Smooth muscle cell of bladder (primary cell): Measurements from ENCODE around the gene GRIN3B. TPM values are rescaled to one million over a fixed set of nuclear protein-coding genes. Genes with fewer than 3 reads are reported as not detected.

Experiments used
- total RNA-seq: library from RNA; depleted of rRNA; stranded (reverse); fragments of >200 nt; gene quantifications from 2 replicates; pipeline ENCODE4 v1.2.3, GENCODE V29; 2014

Gene GRIN3B
- total RNA-seq = 0.14 and 0.65 TPM in 2 replicates

GRCh38 chr19:1000095-1000494, at the start of gene GRIN3B:
Gene GRIN3B (plus strand): TSS chr19:1000419. CDS start chr19:1000438, 19 bp downstream.

GRCh38 chr19:984165-984967, 15.9 kb upstream of the GRIN3B start, which contains the start of gene WDR18:
Gene WDR18 (plus strand): TSS chr19:984345. CDS start chr19:984354, 9 bp downstream.

GRCh38 chr19:1020868-1021425, 20.7 kb downstream of the GRIN3B start, which contains the start of gene TMEM259:
Gene TMEM259 (minus strand): TSS chr19:1021123. CDS start chr19:1020996, 127 bp downstream.

GRCh38 chr19:1025960-1026782, 26.0 kb downstream of the GRIN3B start, which contains the start of gene CNN2:
Gene CNN2 (plus strand): TSS chr19:1026608. CDS start chr19:1026662, 54 bp downstream.

GRCh38 chr19:1039646-1040475, 39.6 kb downstream of the GRIN3B start, which contains the start of gene ABCA7:
Gene ABCA7 (plus strand): TSS chr19:1040107. CDS start chr19:1041362, 1,255 bp downstream.

Other genes starting within 250 kb of the GRIN3B start
- gene MISP, start 249.3 kb upstream of the GRIN3B start, total RNA-seq = 0.18 and 0.28 TPM in 2 replicates
- 65.2 and 67.6 TPM in 2 replicates for gene PTBP1, start 203.0 kb upstream of the GRIN3B start, total RNA-seq
- gene PLPPR3, start 178.5 kb upstream of the GRIN3B start, total RNA-seq = 0.57 and 1.1 TPM in 2 replicates
- 0.18 TPM in 1 of 2 replicates, not detected in the other for gene AZU1, start 172.6 kb upstream of the GRIN3B start, total RNA-seq
- gene PRTN3, start 159.4 kb upstream of the GRIN3B start, total RNA-seq = not detected in 2 replicates
- gene ELANE, start 148.1 kb upstream of the GRIN3B start, total RNA-seq = 0.46 and 0.85 TPM in 2 replicates
- 61.8 and 93.7 TPM in 2 replicates for gene CFD, start 140.8 kb upstream of the GRIN3B start, total RNA-seq
- gene MED16, start 107.2 kb upstream of the GRIN3B start, total RNA-seq = 16.4 and 21.4 TPM in 2 replicates
- gene RNU6-9, start 106.9 kb upstream of the GRIN3B start, total RNA-seq = not detected in 2 replicates
- gene R3HDM4, start 87.2 kb upstream of the GRIN3B start, total RNA-seq = 18.1 and 18.3 TPM in 2 replicates
- under 0.01 TPM in 1 of 2 replicates, not detected in the other for gene KISS1R, start 83.1 kb upstream of the GRIN3B start, total RNA-seq
- gene ARID3A, start 74.4 kb upstream of the GRIN3B start, total RNA-seq = 16.9 and 22.2 TPM in 2 replicates
- 42.0 and 62.0 TPM in 2 replicates for gene WDR18, start 16.1 kb upstream of the GRIN3B start, total RNA-seq
- gene TMEM259, start 20.7 kb downstream of the GRIN3B start, total RNA-seq = 47.4 and 57.0 TPM in 2 replicates
- gene RNU6-2, start 21.1 kb downstream of the GRIN3B start, total RNA-seq = not detected in 2 replicates
- gene CNN2, start 26.2 kb downstream of the GRIN3B start, total RNA-seq = 215 and 242 TPM in 2 replicates
- gene ABCA7, start 39.7 kb downstream of the GRIN3B start, total RNA-seq = 3.4 and 3.8 TPM in 2 replicates
- gene ARHGAP45, start 66.7 kb downstream of the GRIN3B start, total RNA-seq = 0.85 and 1.6 TPM in 2 replicates
- 83.9 and 89.1 TPM in 2 replicates for gene POLR2E, start 95.0 kb downstream of the GRIN3B start, total RNA-seq
- gene GPX4, start 103.6 kb downstream of the GRIN3B start, total RNA-seq = 344 and 573 TPM in 2 replicates
- gene SBNO2, start 173.8 kb downstream of the GRIN3B start, total RNA-seq = 34.8 and 62.8 TPM in 2 replicates
- 83.1 and 101 TPM in 2 replicates for gene STK11, start 205.4 kb downstream of the GRIN3B start, total RNA-seq
- 1.00 and 1.8 TPM in 2 replicates for gene CBARP, start 237.6 kb downstream of the GRIN3B start, total RNA-seq
- gene ATP5F1D, start 241.3 kb downstream of the GRIN3B start, total RNA-seq = 18.2 and 21.5 TPM in 2 replicates
- 10.0 and 12.9 TPM in 2 replicates for gene MIDN, start 248.2 kb downstream of the GRIN3B start, total RNA-seq